Testis (tissue), 3 donors: ENCODE measurements around the gene COX19. TPM values are rescaled to one million over a fixed set of nuclear protein-coding genes. Genes with fewer than 3 reads are reported as not detected.

ENCODE experiments used
- DNase-seq: peaks from one replicate; pipeline ENCODE4 v3.0.0-alpha.2; 2019
- H3K27ac ChIP-seq, 2 donors: fragments of 200-600 bp; sonication (generic); one replicate each; pipeline ENCODE4 v1.5.1; 2019
- H3K27me3 ChIP-seq: fragments of 200-600 bp; sonication (generic); one replicate; pipeline ENCODE4 v1.5.1; 2019
- H3K36me3 ChIP-seq: fragments of 200-600 bp; sonication (generic); one replicate; pipeline ENCODE4 v1.5.1; 2017; ENCODE audit warnings: low read depth; ENCODE audit errors: missing control alignments
- H3K4me1 ChIP-seq: fragments of 200-600 bp; sonication (generic); one replicate; pipeline ENCODE4 v1.5.1; 2019
- H3K4me3 ChIP-seq, 2 donors: fragments of 200-600 bp; sonication (generic); one replicate each; pipeline ENCODE4 v1.5.1; 2017 to 2019
- H3K9me3 ChIP-seq: fragments of 200-600 bp; sonication (generic); one replicate; pipeline ENCODE4 v1.5.1; 2017
- CTCF ChIP-seq, 3 experiments: fragments of 450-650 bp in 2 of 3; fragments of 200-600 bp in 1 of 3; sonication (generic) in 1 of 3; IDR thresholded peaks; one replicate each; pipeline ENCODE4 v1.5.1; 2016 to 2019; ENCODE audit warnings: antibody characterized with exemption in 3 of 3, mild to moderate bottlenecking in 2 of 3, moderate library complexity in 1 of 3
- POLR2A ChIP-seq: fragments of 450-650 bp; IDR thresholded peaks from one replicate; pipeline ENCODE4 v1.6.1; 2017; ENCODE audit warnings: antibody characterized with exemption, mild to moderate bottlenecking, moderate library complexity
- WGBS, 2 donors: methylation state at CpG; one replicate each; pipeline ENCODE4 v1.1.5; 2018; 5-methylcytosine and 5-hydroxymethylcytosine counted together
- intact Hi-C: fragments of 100-400 bp; cut with DNase I; formaldehyde crosslinking; loops from one replicate; pipeline ENCODE4 v1.15.1; 2023; ENCODE audit warnings: low total_unique reads
- polyA plus RNA-seq: library from polyadenylated mRNA; stranded (reverse); fragments of 350-450 nt; fragmentation: Illumina TruSeq; extraction: RNeasy Lipid Tissue Mini Kit (QIAGEN cat#74804); gene quantifications from one replicate; pipeline ENCODE4 v1.2.3, GENCODE V29; 2014; ENCODE audit warnings: low read depth, low replicate concordance; ENCODE audit not compliant: insufficient read depth
- total RNA-seq, 2 donors: library from RNA; depleted of rRNA; stranded (reverse); fragments of >200 nt; gene quantifications; one replicate each; pipeline ENCODE4 v1.2.3, GENCODE V29; 2016

Gene COX19
- total and polyA plus RNA-seq, 3 donors from 2014 or later, result 8.8 to 23.5 (median 21.6) TPM

- H3K4me3 ChIP-seq, result no peak overlapping the region
- H3K27me3 ChIP-seq, result no peaks in the 10 kb centered on the region
- intact Hi-C loops, result no loop called here
- H3K4me1 ChIP-seq, result peaks cover 27% of the 10 kb centered on the region
- H3K9me3 ChIP-seq, result no peaks in the 10 kb centered on the region
- H3K27ac ChIP-seq, result no peak overlapping the region
- TF ChIP-seq CTCF (IDR thresholded peaks at IDR 0.05) (no peak), POLR2A (no peak)
- WGBS, 2 donors, result 85 to 91% methylated on average over 7 to 23 of the region's 24 CpGs
- DNase-seq, result no peak
- no peaks in the 10 kb centered on the region for H3K36me3 ChIP-seq
These were observed 6.9 kb downstream of the COX19 start for GRCh38 chr7:968205-969105.

DNA sequence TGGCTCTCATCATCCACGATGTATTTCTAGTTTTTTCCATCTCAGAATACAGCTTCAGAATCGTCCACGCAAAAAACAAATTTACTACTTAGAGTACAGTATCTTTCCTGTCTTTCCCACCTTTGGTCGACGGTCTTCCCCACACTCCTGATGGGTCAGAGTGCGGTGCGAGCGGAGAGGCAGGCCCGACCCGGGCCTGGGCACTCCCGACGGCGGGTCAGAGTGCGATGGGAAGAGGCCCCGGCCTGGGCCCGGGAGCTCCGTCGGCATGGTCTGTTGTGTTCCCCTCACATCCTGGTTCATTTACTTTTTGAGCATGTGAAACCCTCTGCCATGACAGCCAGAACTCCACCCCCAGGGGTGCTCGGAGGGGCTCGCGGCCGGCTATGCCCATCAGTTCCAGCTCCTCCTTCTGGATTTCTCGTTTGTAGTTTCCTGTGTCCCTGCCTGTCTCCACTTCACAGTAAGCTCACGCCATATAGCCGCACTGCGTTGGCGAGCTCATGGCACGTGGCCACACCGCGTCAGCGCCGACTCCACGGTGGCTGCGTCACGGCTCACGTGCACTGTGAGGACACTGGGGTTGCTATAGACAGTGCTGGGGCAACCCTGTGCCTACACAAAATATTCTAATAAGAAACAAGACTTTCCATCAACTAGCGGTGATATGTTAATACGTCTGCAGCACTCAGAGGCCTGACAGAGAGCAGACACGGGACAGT lies 7.8 kb downstream of the COX19 start:
- intact Hi-C loops, result no loop called here
- Histone ChIP-seq H3K4me3 (no peak overlapping the region), H3K9me3 (no peaks in the 10 kb centered on the region), H3K4me1 (peaks cover 20% of the 10 kb centered on the region), H3K36me3 (no peaks in the 10 kb centered on the region), H3K27ac (no peak overlapping the region), H3K27me3 (no peaks in the 10 kb centered on the region)
- whole genome bisulfite sequencing, 2 donors, result 93 to 94% methylated on average over 39 of the region's 39 CpGs
- no peak for DNase-seq
- TF ChIP-seq POLR2A, result no peak
- no peak for TF ChIP-seq CTCF (IDR thresholded peaks at IDR 0.05)

DNA sequence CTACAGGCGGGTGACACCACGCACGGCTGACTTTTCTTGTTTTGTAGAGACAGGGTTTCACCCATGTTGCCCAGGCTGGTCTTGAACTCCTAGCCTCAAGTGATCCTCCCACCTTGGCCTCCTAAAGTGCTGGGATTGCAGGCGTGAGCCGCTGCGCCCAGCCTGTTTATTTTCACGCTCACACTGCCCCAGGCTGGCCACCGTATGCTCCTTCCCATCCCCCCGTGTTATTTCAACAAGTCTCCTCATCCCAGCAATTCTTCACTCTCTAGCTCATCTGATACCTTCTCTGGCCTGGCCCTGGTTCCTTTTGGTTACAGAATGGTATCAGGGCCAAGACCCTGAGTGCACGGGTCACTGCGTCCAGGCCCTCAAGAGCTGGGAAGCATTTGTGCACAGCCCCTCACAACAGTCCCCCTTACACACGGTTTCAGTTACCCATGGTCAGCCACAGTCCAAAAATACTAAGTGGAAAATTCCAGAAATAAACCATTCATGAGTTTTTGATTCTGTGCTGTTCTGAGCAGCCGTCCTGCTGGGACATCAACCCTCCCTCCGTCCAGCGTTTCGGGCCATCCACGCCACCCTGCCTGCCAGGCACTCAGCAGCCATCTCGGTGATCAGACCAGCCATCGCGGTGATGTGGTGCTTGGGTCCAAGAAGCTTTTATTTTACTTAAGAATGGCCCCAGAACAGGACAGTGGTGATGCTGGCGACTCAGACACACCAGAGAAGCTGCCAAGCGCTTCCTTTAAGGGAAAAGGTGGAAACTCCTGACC lies 8.9 kb downstream of the COX19 start:
- H3K27ac ChIP-seq, result no peak overlapping the region
- no peaks in the 10 kb centered on the region for H3K27me3 ChIP-seq
- no peaks in the 10 kb centered on the region for H3K36me3 ChIP-seq
- TF ChIP-seq CTCF (IDR thresholded peaks at IDR 0.05) (no peak), POLR2A (no peak)
- no peak for DNase-seq
- no peaks in the 10 kb centered on the region for H3K9me3 ChIP-seq
- 89 to 94% methylated on average over 21 to 22 of the region's 22 CpGs for WGBS, 2 donors
- peaks cover 23% of the 10 kb centered on the region for H3K4me1 ChIP-seq
- no peak overlapping the region for H3K4me3 ChIP-seq
- intact Hi-C loops, result no loop called here

DNA sequence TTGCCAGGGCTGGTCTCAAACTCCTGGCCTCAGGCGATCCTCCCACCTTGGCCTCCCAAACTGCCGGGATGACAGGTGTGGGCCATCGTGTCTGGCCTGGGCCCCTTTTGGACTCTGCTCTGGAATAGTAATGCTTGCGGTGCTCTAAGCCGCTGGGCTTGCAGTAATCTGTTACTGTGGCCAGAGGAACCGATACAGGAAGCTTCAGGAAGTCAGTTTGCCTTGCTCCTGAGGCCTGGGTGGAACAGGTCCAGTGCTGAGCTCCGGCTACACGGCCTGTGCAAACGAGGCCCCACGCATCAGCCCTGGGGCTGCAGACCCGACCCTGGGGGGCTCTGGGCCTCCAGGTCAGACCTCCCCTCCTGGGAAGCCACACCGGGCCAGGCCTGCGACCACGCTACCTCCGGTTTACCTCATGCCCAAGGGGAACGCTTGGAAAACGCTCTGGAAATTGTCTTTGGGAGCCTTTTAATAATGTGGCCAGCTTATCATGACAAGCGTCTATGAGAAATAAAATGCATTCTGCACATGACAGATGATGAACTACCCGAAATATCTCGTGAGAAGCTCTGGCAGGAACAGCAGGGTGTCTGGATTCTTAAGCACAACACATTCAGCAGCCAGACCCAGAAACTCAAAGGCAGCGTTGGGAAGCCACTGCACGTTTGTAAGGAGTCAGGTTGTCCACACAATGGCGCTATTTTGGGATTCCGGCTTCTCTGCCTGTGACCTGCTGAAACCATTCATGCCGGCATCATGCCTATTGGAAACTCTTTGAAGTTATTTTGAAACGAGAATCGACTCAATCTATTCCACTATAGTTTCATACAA lies 10.7 kb downstream of the COX19 start:
- Histone ChIP-seq H3K4me1 (peaks cover 31% of the 10 kb centered on the region), H3K27ac (peak overlapping the region in 1 of 2 donors; percentile 48), H3K9me3 (no peaks in the 10 kb centered on the region), H3K27me3 (no peaks in the 10 kb centered on the region), H3K4me3 (no peak overlapping the region), H3K36me3 (no peaks in the 10 kb centered on the region)
- DNase-seq, result peak; percentile 73
- TF ChIP-seq CTCF (IDR thresholded peaks at IDR 0.05), result peak in 1 of 3 experiments; percentile 9
- no peak for TF ChIP-seq POLR2A
- 50 to 54% methylated on average over 27 of the region's 27 CpGs for WGBS, 2 donors
- intact Hi-C loops, result no loop called here
